Activated gamma-delta T cell treated with Interleukin-2 at 50 U/mL for 16 hours (primary cell): ENCODE measurements around the gene SYNGR2.
"Not testable (repeated sequence)": the region's sequence is repeated elsewhere in the genome, so short reads cannot be mapped to it uniquely, and the experiment has no call there.

Source experiments
- DNase-seq: peaks from one replicate; pipeline ENCODE4 v3.0.0-alpha.2; 2020

SYNGR2 gene

GRCh38 chr17:78144147-78144719, 24.1 kb upstream of the SYNGR2 start:
- no peak for DNase-seq

DNA sequence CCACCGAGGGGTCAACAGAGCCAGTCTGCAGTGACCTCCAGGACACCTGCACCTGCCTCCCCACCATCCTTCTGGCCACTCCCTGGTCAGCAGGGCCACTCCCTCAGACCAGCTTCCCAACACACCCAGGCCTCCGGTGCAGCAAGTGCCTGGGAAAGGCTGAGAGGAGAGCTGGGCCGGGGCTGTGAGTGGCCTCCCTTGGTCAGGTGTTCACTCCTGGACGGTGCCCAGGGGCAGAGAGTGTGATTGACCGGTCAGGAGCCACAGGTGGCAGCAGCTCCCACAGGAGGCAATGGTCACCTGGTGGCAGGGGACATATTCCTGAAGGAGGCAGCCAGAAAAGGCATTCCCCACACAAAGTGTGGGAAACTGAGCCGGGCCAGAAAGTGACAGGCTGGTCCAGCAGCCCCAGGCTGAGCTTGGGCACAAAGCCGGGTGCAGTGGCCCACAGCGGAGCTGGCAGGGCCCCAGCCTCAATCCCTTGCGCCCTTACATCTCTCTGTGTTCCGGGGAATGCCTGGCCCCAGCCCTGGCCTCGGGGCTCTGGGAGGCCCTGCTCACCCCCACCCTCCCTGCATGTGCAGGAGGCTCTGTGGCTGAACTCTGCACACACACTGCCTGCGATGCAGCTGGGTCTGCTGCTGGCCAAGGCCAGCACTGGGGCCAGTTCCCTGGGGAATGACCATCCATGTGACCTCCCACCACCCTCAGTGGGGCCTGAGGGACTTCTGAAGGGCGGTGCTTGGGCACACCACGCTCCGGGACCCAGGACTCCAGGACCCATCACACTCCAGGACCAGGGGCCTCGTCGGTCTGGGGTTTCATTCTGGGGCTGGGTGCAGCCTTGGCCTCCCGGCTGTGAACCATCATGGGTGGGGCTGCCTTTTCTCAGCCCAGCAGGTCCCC, 23.4 kb upstream of the SYNGR2 start:
- no peak for DNase-seq

DNA sequence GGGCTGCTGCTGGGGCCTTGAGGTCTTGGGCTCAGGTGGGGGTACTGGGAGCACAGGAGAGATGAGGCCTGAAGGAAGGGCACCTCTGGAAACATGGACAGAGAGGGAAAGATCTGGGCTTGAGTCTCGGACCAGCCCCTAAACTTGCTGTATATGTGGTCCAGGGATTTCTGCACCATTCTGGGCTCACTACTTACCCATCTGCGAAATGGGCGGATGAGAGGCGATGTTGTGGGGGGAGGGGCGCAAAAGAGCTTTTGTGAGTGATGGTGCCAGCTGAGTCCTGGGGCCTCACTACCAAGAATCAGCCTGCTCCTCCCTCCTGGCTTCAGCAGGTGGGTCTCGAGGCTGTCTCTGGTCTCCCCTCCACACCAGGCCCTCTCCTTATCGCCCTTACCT, 21.9 kb upstream of the SYNGR2 start:
- DNase-seq: no peak

- no peak for DNase-seq
These were observed 21.5 kb upstream of the SYNGR2 start for GRCh38 chr17:78146881-78147280.

GRCh38 chr17:78147315-78147998, 20.9 kb upstream of the SYNGR2 start:
- DNase-seq: no peak

DNA sequence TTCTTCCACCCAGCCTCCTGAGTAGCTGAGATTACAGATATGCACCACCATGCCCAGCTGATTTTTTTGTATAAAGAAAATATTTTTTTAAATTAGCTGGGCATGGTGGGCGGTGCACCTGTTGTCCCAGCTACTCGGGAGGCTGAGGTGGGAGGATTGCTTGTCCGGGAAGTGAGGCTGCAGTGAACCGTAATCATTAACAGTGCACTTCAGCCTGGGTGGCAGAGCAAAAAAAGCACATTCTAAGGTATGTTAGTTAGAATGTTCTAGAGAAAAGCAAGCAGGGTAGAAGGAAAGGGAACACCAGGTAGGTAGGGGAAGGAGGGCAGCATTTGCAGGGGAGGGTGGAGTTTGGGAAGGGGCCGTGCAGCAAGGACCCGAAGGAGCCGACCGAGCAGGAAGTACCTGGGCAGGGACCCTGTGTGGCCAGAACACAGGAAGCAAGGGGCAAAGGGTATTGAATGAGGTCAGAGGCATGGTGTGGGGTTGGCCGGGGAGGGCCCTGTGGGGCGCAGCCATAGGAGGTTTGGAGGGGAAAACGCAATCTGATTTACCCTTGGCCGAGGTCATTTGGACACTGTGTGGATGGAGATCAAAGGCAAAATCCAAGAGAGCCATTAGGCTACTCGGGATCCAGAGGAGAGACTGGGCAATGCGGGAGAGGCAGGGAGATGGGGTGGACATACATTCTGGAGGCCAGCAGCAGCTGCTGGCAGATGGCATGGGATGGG, 19.9 kb upstream of the SYNGR2 start:
- DNase-seq: no peak

DNA sequence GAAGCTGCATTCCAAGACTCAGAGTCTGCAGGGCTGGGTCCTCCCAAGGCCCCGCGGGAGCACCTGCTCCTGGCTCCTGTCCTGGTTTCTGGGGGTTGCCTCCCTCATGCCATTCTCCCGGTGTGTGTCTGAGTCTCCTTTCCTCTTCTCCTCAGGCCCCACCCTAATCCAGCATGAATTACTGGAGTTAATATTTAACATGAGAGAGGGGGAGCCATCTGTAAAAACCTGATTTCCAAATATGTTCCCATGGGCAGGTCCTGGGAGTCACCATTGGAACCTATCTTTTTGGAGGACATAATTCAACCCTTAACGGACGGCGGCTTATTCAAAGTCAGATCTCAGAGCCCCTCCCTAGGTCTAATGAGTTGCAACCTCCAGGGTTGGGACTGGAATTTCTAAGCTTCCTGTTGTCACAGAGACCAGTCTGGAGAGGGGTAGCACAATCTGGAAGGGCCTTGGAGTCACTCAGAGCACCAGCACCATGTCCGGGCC, 16.8 kb upstream of the SYNGR2 start:
- no peak for DNase-seq

GRCh38 chr17:78154903-78155811, 13.2 kb upstream of the SYNGR2 start:
- DNase-seq: no peak

DNA sequence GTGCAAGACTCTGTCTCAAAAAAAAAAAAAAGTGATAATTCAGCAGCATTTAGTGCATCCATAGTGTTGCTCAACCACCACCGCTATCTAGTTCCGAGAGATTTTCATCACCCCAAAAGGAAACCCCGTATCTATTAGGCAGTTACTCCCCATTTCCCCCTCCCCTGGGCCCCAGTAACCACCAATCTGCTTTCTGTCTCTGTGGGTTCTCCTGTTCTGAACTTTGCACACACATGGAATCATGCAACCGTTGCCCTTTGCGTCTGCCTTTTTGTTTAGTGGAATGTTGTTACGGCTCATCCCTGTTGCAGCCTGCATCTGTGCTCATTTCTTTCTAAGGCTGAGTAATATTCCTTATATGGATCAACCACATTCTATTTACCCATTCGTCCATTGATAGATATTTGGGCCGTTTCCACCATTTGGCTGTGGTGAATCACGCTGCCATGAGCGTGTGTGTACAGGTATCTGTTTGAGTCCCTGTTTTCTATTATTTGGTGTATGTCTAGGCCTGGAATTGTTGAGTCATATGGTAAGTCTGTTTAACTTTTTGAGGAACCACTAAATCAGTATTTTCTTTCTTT, 8.7 kb upstream of the SYNGR2 start:
- no peak for DNase-seq

DNA sequence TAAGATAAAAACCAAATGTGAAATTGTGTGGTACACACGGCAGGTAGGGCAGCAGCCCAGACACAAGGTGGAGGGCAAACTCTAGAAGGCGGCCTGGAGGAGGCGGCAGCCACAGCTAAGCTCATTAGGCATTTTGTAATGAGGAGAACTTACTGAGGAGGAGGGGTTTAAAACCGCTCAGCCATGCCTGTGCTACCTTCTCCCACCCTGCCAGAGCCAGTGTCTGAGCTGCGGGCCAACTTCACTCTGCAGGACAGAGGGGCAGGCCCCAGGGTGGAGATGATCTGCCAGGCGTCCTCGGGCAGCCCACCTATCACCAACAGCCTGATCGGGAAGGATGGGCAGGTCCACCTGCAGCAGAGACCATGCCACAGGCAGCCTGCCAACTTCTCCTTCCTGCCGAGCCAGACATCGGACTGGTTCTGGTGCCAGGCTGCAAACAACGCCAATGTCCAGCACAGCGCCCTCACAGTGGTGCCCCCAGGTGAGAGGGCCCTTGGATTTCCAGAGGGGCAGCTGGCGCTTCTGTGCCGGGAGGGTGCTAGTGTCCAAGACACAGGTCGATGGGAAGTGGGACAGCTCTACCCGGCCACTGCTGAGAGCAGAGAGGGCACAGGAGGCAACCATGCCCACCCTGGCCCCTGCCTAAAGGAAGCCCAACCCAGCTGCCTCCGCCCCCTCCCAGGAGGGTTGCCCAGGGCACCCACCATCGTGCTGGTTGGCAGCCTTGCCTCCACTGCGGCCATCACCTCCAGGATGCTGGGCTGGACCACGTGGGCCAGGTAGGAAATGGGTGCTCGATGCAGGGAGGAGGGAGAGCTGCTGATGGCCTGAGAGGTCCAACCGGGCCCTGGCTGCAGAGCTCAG, 4.3 kb upstream of the SYNGR2 start:
- no peak for DNase-seq

DNA sequence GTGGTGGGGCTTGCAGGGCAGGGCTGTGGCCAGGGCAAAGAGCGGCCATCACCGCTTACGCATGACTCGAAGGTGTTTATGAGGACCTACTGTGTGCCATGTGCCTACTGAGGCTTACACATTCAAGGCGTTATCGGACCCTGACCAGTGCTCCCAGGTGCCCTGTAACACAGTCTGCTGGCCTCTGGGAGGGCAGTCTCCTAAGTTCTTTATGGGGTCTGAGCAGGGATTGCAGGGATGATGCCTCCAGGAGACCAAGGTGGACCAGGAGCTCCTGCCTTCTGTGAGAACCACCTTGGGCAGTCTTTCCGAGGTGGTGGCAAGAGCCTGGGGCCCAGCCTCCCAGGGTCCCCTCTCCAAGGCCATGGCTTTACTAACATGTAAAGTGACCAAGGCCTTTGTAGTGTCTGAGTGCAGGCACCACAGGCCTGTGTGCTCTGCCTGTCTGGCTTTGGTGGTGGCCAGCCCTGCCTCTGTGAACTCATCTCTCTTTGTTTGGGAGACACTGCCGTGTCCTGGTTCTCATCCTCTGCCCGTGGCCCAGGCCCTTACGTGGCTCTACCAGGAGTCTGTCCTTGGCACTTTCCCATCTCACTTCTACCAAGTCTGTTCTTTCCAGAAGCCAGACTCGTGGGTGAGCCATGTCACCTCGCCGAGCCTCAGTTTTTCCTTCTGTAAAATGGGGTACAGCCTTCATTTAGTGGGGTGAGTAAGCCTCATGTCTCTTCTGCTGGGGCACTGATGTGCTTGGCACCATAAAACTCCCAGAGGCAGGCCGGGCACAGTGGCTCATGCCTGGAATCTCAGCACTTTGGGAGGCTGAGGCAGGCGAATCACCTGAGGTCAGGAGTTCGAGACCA, 3.4 kb upstream of the SYNGR2 start:
- no peak for DNase-seq

DNA sequence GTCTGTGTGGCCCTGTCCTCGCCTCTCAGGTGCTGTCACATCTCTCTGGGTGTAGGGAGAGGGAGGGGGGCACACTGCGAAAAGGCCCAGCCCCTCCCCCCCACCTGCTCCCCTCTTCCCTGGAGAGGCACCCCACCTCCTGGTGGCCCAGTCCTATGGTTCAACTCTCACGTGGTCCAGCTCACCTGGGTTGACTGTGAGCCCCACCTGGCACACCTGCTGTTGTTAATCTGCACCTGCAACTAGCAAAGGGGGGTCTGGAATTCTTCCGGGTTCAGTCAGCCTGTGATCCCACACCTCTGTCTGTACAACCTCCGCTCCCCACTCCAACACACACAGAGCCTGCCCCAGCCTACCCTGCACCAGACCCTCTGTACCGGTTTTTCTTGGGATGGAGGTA, 2.0 kb upstream of the SYNGR2 start:
- DNase-seq: no peak

DNA sequence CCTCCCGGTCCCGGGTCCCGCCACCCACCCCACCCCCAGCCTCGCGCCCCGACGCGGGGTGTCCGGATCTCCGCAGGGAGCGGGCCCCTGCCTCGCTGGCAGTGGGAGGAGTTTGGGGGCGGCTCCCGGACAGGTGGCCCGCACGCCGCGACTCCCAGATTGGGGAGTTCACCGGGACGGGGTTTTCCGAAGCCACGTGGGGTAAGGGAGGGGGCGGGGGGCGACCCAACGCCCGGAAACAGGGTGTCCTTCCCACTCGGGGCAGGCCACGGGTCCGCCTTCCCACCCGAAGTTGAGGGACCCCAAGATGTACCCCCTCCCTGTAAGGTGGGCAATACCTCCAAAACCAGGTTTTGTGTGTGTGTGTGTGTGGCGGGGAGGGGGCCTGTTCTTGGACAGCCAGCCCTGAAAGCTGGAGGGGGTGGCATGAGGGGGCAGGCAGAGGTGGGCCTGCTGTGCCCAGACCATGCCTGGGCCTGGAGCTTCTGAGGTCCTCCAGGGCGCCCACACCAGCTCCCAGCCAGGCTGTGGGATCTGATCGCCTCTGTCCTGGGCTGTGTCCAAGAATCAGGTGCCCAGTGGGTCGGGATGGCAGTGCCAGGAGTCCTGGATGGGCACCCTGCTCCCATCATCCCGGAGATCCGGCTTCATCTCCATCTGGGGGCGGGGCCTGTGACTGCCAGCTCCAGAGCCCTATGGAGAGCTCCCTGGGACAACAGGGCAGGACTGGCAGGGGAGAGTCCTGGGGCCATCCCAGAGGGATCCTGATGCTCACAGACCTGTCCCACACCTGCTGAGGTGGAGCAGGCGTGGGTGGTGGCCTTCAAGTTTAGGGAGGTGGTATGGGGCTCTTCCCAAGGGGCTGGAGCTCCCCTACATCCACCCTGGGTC, 767 bp downstream of the SYNGR2 start:
- peak; percentile 25 for DNase-seq

DNA sequence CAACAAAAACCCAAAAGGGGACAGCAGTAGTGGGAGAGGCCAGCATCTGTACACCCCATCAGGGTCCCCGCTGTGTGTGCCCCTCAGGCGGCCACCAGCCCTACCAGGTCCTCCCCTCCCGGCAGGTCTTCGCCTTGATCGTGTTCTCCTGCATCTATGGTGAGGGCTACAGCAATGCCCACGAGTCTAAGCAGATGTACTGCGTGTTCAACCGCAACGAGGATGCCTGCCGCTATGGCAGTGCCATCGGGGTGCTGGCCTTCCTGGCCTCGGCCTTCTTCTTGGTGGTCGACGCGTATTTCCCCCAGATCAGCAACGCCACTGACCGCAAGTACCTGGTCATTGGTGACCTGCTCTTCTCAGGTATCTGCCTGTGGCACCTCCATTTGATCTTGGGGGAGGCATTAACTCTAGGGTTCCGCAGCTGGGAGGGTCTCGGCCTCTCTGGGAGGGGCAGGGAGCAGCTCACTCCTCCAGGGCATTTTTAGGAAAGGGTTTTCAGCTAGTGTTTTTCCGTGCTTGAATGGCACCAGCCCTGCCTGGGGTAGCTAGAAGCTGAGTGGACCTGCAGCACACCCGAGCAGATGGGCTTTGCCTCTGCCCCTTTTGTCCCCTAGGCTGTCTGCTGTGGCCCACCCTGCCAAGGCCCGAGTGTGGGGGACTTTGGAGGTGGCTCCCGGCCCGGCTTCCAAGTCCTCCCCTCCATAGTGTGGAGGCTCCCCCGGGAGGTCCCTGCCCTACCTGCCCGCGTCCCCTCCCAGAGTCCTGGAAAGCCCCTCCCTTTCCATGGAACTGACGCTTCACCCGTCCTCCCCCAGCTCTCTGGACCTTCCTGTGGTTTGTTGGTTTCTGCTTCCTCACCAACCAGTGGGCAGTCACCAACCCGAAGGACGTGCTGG, 2.6 kb downstream of the SYNGR2 start:
- DNase-seq: no peak

- not testable (repeated sequence) for DNase-seq
These were observed 3.3 kb downstream of the SYNGR2 start for GRCh38 chr17:78171591-78172248.

GRCh38 chr17:78172249-78173051, 4.1 kb downstream of the SYNGR2 start:
- DNase-seq: no peak
